Peyer's patch (tissue), 4 donors: ENCODE data around the gene LMBR1L.

Experiments
- CTCF ChIP-seq, 6 experiments: fragments of 450-650 bp in 4 of 6; fragments of 200-600 bp in 2 of 6; sonication (generic) in 1 of 6; IDR thresholded peaks; one replicate each; pipeline ENCODE4 v1.5.1; 2017 to 2019; ENCODE audit warnings: antibody characterized with exemption in 6 of 6, mild to moderate bottlenecking in 3 of 6, moderate library complexity in 1 of 6
- POLR2A ChIP-seq, 2 donors: fragments of 450-650 bp; IDR thresholded peaks; one replicate each; pipeline ENCODE4 v1.5.1; 2017; ENCODE audit warnings: antibody characterized with exemption in 2 of 2, mild to moderate bottlenecking in 2 of 2, moderate library complexity in 2 of 2

- TF ChIP-seq POLR2A (IDR thresholded peaks at IDR 0.05) (no peak), CTCF (IDR thresholded peaks at IDR 0.05) (no peak)
These were observed 24.5 kb downstream of the LMBR1L start for GRCh38 chr12:49086116-49086515.
